Naive B cell (primary cell): ENCODE results near the gene LTO1. TPM values are rescaled to one million over a fixed set of nuclear protein-coding genes. Genes with fewer than 3 reads are reported as not detected.
A peak's percentile ranks its signal among the peaks of the same experiment; 100 is the strongest.

Experiments
- ATAC-seq, 2 donors: fragments of 150-1000 bp; cut with Tn5 transposase; 2 replicates each; pipeline ENCODE4 v1.10.0; 2021; ENCODE audit warnings: low read depth in 2 of 2, mild to moderate bottlenecking in 2 of 2, moderate library complexity in 2 of 2
- DNase-seq: peaks from one replicate; pipeline ENCODE4 v3.0.0; 2022
- H3K27ac Mint-ChIP-seq, 6 donors: one replicate each; pipeline ENCODE4 v1.8.0; 2020 to 2022; ENCODE audit warnings: mild to moderate bottlenecking in 6 of 6, mixed read lengths in 6 of 6, moderate library complexity in 5 of 6, inconsistent platforms in 2 of 6
- H3K27me3 Mint-ChIP-seq, 3 donors: one replicate each; pipeline ENCODE4 v1.8.0; 2021 to 2022; ENCODE audit warnings: mixed read lengths in 3 of 3, mild to moderate bottlenecking in 1 of 3
- H3K36me3 Mint-ChIP-seq, 2 donors: one replicate each; pipeline ENCODE4 v1.8.0; 2020 to 2022; ENCODE audit warnings: mixed read lengths in 2 of 2, inconsistent platforms in 1 of 2, mild to moderate bottlenecking in 1 of 2
- H3K4me1 Mint-ChIP-seq, 3 donors: one replicate each; pipeline ENCODE4 v1.8.0; 2020 to 2022; ENCODE audit warnings: mixed read lengths in 3 of 3, inconsistent platforms in 1 of 3, mild to moderate bottlenecking in 1 of 3, moderate library complexity in 1 of 3
- H3K4me3 Mint-ChIP-seq, 8 donors: one replicate each; pipeline ENCODE4 v1.8.0; 2020 to 2022; ENCODE audit warnings: mild to moderate bottlenecking in 8 of 8, mixed read lengths in 8 of 8, moderate library complexity in 8 of 8, inconsistent platforms in 2 of 8
- H3K9me3 Mint-ChIP-seq, 7 donors: one replicate each; pipeline ENCODE4 v1.8.0; 2020 to 2022; ENCODE audit warnings: mixed read lengths in 7 of 7, mild to moderate bottlenecking in 5 of 7, inconsistent platforms in 2 of 7, moderate library complexity in 1 of 7
- polyA plus RNA-seq, 6 donors: library from polyadenylated mRNA; unstranded; fragments of 300-500 nt; fragmentation: Illumina TruSeq; gene quantifications; one replicate each; pipeline ENCODE4 v1.2.3, GENCODE V29; 2021; ENCODE audit warnings: low read depth in 6 of 6

LTO1 gene
- polyA plus RNA-seq, 6 donors from 2014 or later: 15.9 to 26.9 (median 16.8) TPM

GRCh38 chr11:69642913-69643632 lies 32.1 kb downstream of the LTO1 start:
- Mint-ChIP-seq H3K4me1 (peaks cover 25 to 33% (median 27%) of the 10 kb centered on the region in 3 donors), H3K36me3 (no peaks in the 10 kb centered on the region), H3K4me3 (peak overlapping the region; percentile 85 to 96 (median 90)), H3K27ac (peak overlapping the region in 4 of 6 donors; percentile 65 to 92 (median 88)), H3K9me3 (no peaks in the 10 kb centered on the region), H3K27me3 (peaks cover 16 to 21% (median 21%) of the 10 kb centered on the region in 3 donors)
- DNase-seq (peak; percentile 84), ATAC-seq (peak; percentile 80)

GRCh38 chr11:69642549-69642912 lies 32.6 kb downstream of the LTO1 start:
- no peaks in the 10 kb centered on the region for H3K9me3 Mint-ChIP-seq
- ATAC-seq (peak; percentile 46 to 53), DNase-seq (peak; percentile 53)
- peaks cover 21 to 25% (median 24%) of the 10 kb centered on the region in 3 donors for H3K27me3 Mint-ChIP-seq
- H3K27ac Mint-ChIP-seq: peak overlapping the region in 1 of 6 donors; percentile 65
- H3K4me3 Mint-ChIP-seq: peak overlapping the region; percentile 49 to 99 (median 79)
- no peaks in the 10 kb centered on the region for H3K36me3 Mint-ChIP-seq
- peaks cover 25 to 32% (median 26%) of the 10 kb centered on the region in 3 donors for H3K4me1 Mint-ChIP-seq

GRCh38 chr11:69641681-69642548 lies 33.2 kb downstream of the LTO1 start:
- no peaks in the 10 kb centered on the region for H3K9me3 Mint-ChIP-seq
- H3K27me3 Mint-ChIP-seq: peaks cover 27 to 29% (median 27%) of the 10 kb centered on the region in 3 donors
- peak overlapping the region; percentile 93 to 99 (median 96) for H3K4me3 Mint-ChIP-seq
- H3K4me1 Mint-ChIP-seq: peaks cover 27 to 33% (median 31%) of the 10 kb centered on the region in 3 donors
- DNase-seq (no peak), ATAC-seq (no peak)
- peak overlapping the region in 2 of 6 donors; percentile 18 to 82 for H3K27ac Mint-ChIP-seq
- no peaks in the 10 kb centered on the region for H3K36me3 Mint-ChIP-seq

- Mint-ChIP-seq H3K27me3 (peaks cover 29 to 34% (median 30%) of the 10 kb centered on the region in 3 donors), H3K9me3 (no peaks in the 10 kb centered on the region), H3K4me1 (peaks cover 27 to 35% (median 33%) of the 10 kb centered on the region in 3 donors), H3K36me3 (no peaks in the 10 kb centered on the region), H3K27ac (peak within 1 kb of the TSS; percentile 69 to 96 (median 82)), H3K4me3 (peak within 1 kb of the TSS; percentile 93 to 99 (median 96))
- DNase-seq: peak; percentile 36
- peak; percentile 45 to 47 for ATAC-seq
Measured at GRCh38 chr11:69640995-69641581, 34.1 kb downstream of the LTO1 start, which contains the start of gene CCND1. TSS of gene CCND1 (plus strand) at chr11:69641156. CDS start at chr11:69641314, 158 bp downstream.

- Mint-ChIP-seq H3K4me1 (peaks cover 27 to 38% (median 33%) of the 10 kb centered on the region in 3 donors), H3K4me3 (peak overlapping the region; percentile 70 to 99 (median 85)), H3K27me3 (peaks cover 31 to 40% (median 34%) of the 10 kb centered on the region in 3 donors), H3K36me3 (no peaks in the 10 kb centered on the region), H3K27ac (peak overlapping the region in 5 of 6 donors; percentile 10 to 82 (median 47)), H3K9me3 (no peaks in the 10 kb centered on the region)
- ATAC-seq: no peak
- no peak for DNase-seq
Measured at GRCh38 chr11:69640260-69640994, 34.7 kb downstream of the LTO1 start.

GRCh38 chr11:69639831-69640230 lies 35.3 kb downstream of the LTO1 start:
- Mint-ChIP-seq H3K4me3 (peak overlapping the region; percentile 22 to 99 (median 81)), H3K36me3 (no peaks in the 10 kb centered on the region), H3K9me3 (no peaks in the 10 kb centered on the region), H3K27me3 (peaks cover 35 to 46% (median 37%) of the 10 kb centered on the region in 3 donors), H3K4me1 (peaks cover 27 to 38% (median 33%) of the 10 kb centered on the region in 3 donors), H3K27ac (peak overlapping the region in 1 of 6 donors; percentile 47)
- no peak for ATAC-seq
- no peak for DNase-seq

GRCh38 chr11:69638941-69639681 lies 36.0 kb downstream of the LTO1 start:
- no peaks in the 10 kb centered on the region for H3K36me3 Mint-ChIP-seq
- H3K27ac Mint-ChIP-seq: peak overlapping the region in 1 of 6 donors; percentile 47
- peaks cover 41 to 54% (median 44%) of the 10 kb centered on the region in 3 donors for H3K27me3 Mint-ChIP-seq
- ATAC-seq: no peak
- H3K4me3 Mint-ChIP-seq: peak overlapping the region; percentile 65 to 99 (median 81)
- H3K9me3 Mint-ChIP-seq: no peaks in the 10 kb centered on the region
- H3K4me1 Mint-ChIP-seq: peaks cover 27 to 38% (median 33%) of the 10 kb centered on the region in 3 donors
- no peak for DNase-seq

GRCh38 chr11:69637941-69638871 lies 36.9 kb downstream of the LTO1 start:
- H3K9me3 Mint-ChIP-seq: no peaks in the 10 kb centered on the region
- H3K4me1 Mint-ChIP-seq: peaks cover 27 to 38% (median 33%) of the 10 kb centered on the region in 3 donors
- H3K36me3 Mint-ChIP-seq: no peaks in the 10 kb centered on the region
- DNase-seq (no peak), ATAC-seq (no peak)
- H3K4me3 Mint-ChIP-seq: peak overlapping the region; percentile 63 to 99 (median 76)
- peak overlapping the region in 4 of 6 donors; percentile 16 to 89 (median 34) for H3K27ac Mint-ChIP-seq
- H3K27me3 Mint-ChIP-seq: peaks cover 43 to 63% (median 53%) of the 10 kb centered on the region in 3 donors

- H3K27ac Mint-ChIP-seq: peak overlapping the region in 2 of 6 donors; percentile 42 to 89
- no peaks in the 10 kb centered on the region for H3K9me3 Mint-ChIP-seq
- peak overlapping the region; percentile 60 to 99 (median 76) for H3K4me3 Mint-ChIP-seq
- no peak for DNase-seq
- H3K27me3 Mint-ChIP-seq: peaks cover 45 to 71% (median 59%) of the 10 kb centered on the region in 3 donors
- H3K36me3 Mint-ChIP-seq: no peaks in the 10 kb centered on the region
- peaks cover 27 to 38% (median 33%) of the 10 kb centered on the region in 3 donors for H3K4me1 Mint-ChIP-seq
- ATAC-seq: no peak
Measured at GRCh38 chr11:69637198-69637940, 37.8 kb downstream of the LTO1 start.

GRCh38 chr11:69636512-69637197 lies 38.5 kb downstream of the LTO1 start:
- peaks cover 45 to 76% (median 66%) of the 10 kb centered on the region in 3 donors for H3K27me3 Mint-ChIP-seq
- no peak for ATAC-seq
- peak overlapping the region in 6 of 8 donors; percentile 42 to 96 (median 69) for H3K4me3 Mint-ChIP-seq
- H3K36me3 Mint-ChIP-seq: no peaks in the 10 kb centered on the region
- DNase-seq: no peak
- H3K27ac Mint-ChIP-seq: no peak overlapping the region
- H3K9me3 Mint-ChIP-seq: peaks cover 0 to under 1% (median 0%) of the 10 kb centered on the region in 7 donors
- peaks cover 27 to 38% (median 33%) of the 10 kb centered on the region in 3 donors for H3K4me1 Mint-ChIP-seq
